CD4-positive, alpha-beta T cell treated with Interleukin-15 for 1 hour (primary cell): Measurements from ENCODE around the gene STPG2.
"Not testable (repeated sequence)": the region's sequence is repeated elsewhere in the genome, so short reads cannot be mapped to it uniquely, and the experiment has no call there.

Source experiments
- DNase-seq: peaks from one replicate; pipeline ENCODE4 v3.0.0-alpha.2; 2020

The STPG2 gene

DNA sequence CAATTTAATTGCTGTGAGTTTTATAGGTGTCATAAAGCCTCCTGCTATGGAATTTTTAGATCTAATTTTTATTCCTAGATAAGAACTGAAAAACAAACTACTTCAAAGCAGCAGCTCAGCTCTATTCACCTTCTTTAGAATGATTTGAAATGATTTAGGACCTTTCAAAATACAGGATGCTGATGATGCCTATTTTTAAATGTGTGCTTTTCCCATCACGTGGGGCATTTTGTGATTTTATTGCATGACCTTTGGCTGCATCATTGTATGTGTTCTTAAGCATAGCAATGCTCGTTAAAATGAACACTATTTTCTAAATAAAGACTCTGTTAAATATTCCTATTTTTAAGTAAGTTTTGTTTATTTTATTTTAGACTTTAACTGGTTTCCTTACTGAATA lies 537.3 kb downstream of the STPG2 start:
- DNase-seq, result no peak

DNA sequence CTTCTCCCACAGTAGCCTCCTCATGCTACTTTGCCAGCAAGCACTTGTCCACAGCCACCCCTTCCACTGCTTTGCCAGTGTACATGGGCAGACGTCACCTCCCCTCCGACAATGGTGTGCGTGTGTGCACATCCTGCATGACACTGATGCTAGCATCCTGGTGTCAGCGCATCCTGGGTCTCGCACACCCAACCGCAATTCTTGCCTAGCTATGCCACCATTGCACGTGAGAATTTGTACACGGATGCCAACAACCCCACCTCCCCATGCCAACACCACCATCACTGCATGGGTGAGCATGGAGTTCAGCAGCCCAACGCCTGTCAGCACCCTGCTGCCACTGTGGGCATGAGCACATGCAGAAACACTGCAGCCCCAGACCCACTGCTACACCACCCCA lies 550.0 kb downstream of the STPG2 start:
- no peak for DNase-seq

DNA sequence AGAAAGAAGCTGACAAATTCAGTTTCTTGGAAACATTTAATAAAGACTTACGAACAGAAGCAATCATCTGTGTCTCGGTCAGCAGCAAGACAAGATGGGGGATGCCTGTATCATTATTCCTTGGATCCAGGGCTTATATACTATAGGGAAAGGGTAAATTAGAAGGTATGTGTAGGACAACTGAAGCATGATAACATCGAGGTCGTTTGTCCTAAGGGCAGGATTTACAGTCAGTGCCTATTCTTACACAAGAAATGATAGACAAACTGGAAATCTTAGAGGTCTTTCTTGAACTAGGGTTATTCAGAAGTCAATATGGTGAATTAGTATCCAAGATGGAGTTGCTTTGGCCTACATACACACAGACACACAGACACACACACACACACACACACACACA lies 553.0 kb downstream of the STPG2 start:
- DNase-seq, result no peak

DNA sequence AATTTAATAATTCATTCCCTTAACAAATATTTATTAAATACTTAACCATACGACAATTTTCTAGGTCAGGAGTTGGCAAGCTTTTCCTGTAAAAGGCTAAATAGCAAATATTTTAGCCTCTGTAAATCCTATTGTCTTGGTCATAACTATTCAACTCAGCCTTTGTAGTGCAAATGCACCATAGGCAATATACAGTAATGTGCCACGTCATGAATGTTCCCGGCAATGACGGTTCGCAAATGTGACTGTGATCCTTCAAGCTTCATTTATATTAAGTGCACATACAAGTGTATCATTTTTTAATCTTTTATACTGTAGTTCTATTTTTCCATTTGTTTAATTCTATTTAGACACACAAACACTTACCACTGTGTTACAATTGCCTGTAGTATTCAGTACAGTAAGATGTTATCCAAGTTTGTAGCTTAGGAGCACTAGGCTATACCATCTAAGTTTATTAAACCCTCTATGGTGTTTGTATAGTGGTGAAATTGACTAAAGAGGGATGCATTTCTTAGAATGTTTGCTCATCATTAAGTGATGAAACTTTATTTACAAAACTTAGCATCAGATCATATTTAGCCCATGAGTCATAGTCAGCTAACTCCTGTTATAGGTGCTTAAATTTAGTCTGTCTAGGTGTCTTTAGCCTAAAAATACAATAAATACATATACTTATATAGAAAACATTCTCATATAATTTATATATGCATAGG lies 553.6 kb downstream of the STPG2 start:
- no peak for DNase-seq

DNA sequence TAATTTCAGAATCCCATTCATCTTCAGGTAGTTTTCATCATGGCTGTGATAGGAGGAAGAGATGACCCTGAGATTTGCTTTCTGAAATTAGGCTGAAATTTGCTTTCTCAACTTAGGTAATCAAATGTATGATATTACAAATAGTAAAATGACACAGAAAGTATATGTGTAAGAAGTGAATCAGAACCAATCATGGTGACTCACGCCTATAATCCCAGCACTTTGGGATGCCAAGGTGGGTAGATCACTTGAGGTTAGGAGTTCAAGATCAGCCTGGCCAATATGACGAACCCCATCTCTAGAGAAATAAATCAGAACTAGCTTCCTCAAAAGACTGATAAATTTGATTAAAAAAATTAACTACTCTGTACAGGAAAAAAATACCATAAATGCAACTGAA lies 555.4 kb downstream of the STPG2 start:
- no peak for DNase-seq

DNA sequence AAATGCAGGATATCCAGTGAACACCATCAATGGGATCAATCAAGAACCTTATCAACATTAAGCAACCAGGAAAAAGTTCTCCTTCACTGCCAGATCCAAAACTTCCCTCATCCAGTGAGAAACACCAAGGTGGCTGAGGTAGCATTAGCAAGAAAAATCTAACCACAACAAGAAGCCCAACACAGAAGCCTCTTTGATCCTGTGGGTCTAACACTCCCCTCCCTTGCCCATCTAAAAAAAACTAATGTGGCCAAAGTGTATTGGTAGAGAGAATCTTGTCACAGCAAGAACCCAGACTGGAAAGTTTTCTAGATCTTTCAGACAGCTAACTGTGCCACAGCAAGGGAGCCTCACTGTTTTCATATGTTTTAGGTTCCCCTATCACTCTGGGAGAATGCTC lies 558.0 kb downstream of the STPG2 start:
- DNase-seq, result no peak

DNA sequence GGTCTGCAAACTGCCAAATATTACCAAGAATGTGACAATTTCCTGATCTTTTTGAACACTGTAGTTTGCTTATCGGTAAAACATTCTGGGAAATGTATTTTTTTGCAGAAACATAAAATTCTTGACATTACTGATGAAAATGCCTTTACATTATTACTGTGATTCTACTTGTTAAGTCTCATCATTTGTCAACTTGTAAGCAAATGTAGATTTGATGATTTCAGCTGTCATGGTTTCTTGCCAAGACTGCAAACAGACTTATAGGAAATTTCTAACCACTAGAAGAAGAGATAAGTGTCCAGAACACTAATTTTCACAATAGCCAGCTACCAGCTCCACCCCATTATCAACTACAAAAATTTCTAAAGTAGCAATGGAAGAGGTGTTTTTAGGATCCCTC lies 560.4 kb downstream of the STPG2 start:
- no peak for DNase-seq

DNA sequence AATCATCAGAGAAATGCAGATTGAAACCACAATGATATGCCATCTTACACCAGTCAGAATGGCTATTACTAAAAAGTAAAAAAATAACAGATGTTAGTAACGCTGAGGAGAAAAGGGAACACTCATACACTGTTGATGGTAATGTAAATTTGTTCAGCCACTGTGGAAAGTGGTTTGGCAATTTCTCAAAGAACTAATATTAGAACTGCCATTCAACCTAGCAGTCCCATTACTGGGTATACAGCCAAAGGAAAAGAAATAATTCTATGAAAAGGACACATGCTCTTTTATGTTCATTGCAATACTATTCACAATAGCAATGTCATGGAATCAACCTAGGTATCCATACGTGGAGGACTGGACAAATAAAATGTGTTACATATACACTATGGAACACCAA lies 566.3 kb downstream of the STPG2 start:
- no peak for DNase-seq

DNA sequence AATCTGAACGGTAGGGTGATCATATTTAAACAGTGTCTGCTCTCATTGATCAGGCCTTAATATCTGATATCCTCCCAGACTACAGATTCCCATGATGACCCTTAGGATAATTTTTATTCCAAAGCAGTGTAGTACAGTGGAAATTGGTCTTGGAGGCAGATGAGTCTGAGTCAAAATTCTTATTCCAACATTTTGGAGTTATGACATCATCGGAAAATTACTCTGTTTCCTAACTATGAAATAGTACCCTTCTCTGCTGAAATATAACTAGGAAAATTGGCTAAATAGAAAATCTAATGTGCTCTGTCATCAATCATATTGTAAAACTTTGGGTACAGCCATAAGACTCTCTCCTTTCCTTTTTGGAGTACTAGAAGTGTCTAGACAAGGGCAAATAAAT lies 583.3 kb downstream of the STPG2 start:
- DNase-seq, result no peak

DNA sequence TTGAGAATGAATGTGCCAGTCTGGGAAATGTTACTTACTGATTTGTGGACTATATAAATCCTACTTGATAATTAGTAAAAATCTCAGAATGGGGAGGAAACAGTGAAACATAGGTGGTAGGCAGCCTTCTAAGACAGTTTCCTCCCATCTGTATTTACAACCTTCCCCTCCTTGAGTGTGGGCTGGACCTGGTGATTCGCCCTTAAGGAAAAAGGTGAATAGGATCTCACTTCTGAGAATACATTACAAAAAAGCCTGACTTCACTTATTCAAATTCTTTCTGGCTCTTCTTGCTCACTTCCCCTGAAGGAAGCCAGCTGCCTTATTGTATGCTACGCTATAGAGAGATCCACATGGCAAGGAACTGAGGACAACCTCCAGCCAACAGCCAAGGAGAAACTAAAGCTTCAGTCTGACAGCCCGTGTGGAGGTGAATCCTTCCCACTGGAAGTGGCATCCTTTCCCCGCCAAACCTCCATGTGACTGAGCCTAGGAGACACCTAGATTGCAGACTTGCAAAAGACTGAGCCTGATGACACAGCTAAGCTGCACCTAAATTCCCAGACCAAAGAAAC lies 585.0 kb downstream of the STPG2 start:
- no peak for DNase-seq

DNA sequence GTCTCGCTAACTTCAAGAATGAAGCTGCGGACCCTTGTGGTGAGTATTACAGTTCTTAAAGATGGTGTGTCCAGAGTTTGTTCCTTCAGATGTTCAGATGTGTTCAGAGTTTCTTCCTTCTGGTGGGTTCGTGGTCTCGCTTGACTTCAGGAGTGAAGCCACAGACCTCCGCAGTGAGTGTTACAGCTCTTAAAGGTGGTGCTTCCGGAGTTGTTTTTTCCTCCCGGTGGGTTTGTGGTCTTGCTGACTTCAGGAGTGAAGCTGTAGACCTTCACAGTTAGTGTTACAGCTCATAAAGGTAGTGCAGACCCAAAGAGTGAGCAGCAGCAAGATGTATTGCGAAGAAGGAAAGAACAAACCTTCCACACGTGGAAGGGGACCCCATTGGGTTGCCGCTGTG lies 592.6 kb downstream of the STPG2 start:
- not testable (repeated sequence) for DNase-seq

DNA sequence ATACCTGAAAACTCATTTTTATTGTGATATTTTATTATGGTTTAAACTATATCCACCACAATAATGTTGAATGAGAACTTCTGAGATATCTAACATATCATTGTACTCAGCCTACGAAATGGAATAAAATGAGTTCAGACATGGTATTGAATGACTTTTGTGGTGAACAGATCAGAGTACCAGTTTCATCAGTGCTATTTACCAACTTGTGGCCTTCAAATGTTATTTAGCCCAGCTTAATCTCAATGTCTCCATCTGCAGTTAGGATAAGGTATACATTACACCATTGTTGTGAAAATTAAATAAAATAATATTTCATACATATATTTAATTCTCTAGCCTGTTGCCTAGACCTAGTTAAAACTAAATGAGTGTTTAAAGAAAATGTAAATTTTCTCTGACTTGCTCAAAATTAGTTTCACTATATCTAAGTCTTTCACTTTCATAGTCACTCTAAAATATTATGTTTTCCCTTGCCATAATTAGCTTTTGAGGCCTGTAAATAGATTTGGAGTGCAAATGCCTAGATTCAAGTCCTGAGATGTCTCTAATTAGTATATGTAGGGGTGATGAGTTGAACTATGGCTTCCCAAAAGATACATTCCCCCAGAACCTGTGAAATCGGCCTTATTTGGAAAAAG lies 594.2 kb downstream of the STPG2 start:
- no peak for DNase-seq

DNA sequence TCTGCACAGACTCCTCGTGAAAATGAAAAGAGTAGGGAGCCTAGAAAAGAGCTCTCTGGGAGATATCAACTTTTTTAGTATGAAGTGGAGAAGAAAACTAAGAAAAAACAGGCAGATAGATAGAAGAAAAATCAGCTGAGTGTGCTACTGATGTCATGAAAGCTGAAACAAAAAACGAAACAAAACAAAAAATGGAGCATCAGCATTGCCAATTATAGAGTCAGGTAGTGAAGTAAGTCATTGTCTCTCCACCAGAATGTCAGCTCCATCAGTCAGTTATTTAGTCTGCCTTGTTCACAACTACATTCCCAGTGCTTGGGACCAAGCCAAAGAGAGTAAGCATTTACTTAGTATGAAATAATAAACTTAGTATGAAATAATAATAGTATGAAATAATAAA lies 595.1 kb downstream of the STPG2 start:
- no peak for DNase-seq

DNA sequence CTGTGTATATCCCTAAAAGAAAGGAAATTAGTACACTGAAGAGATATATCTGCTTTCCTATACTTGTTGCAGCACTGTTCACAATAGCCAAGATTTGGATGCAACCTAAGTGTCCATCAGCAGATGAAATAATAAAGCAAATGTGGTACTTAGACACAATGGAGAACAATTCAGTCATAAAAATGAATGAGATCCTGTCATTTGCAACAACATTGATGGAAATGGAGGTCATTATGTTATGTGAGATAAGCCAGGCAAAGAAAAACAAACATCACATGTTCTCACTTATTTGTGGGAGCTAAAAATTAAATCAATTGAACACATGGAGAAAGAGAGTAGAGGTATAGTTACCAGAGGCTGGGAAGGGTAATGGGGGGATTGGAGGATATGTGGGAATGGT lies 611.9 kb downstream of the STPG2 start:
- no peak for DNase-seq

DNA sequence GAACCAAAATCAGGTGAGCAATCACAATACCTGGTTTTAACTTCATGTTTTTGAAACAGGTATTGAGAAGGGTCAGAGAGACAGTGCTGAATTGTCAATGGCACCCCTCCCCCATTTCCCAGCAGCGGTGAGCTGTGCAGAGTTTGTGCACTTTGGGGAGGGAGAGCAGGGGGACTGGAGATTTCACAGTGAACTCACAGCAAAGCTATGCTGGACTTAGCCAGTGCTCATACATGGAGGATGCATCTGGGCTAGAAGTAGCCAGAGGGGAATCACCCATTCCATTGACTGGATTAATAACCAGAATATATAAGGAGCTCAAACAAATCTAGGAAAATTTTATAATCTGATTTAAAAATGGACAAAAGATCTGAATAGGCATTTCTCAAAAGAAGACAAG lies 612.6 kb downstream of the STPG2 start:
- DNase-seq, result no peak

DNA sequence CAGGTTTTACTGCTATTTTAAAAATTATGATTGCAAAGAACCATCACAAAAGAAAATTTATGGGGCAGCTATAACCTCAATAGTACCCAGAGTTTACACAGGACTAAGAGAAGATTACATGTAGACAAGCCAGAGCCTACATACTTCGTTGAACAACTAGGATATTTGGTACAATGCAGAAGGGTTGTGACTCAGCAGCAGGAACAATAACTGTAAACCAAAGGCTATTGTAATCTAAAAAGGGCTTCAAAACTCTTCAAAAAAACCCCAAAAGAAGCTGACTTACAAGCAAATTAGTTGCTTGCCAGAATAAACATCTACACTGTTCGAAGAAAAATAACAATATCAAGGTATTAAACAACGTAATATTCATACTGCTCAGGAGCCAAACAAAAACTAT lies 618.0 kb downstream of the STPG2 start:
- no peak for DNase-seq

DNA sequence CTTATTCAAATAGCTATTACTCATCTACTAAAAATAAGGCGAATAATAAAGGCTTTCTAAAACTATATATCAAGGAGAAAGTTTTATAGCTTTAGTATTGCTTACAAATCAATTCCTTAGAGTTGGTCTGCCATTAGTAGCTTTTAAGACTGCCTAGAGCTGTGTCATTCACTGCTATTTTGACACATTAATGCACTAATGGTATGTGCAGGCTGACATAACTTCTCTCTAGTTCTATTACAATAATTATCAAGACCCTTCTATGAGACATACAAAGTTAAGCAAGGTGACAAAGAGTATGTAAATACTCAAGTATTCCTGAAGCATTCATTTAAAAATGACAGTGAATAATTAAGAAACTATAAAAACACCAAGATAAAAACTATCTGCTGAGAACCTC lies 625.3 kb downstream of the STPG2 start:
- no peak for DNase-seq

DNA sequence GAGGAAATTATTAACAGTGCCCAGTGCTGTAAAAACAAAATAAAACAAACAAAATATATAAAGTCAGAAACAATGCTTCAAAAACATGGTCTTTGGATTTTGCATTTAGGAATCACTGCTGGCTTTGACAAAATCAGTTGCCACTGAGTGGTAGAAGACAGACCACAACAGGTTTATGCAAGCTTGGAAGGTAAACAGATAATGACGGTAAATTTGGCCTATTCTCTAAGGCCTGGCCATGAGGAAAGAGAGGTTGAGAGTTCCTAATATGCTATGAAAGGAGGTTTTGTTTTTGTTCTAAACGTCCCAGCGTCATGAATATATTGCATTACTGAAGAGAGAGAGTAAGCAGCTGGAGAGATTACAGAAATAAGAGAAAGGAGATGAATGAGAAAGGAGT lies 629.4 kb downstream of the STPG2 start:
- DNase-seq, result no peak
